Upper lobe of left lung (tissue), 6 donors: Measurements from ENCODE around the gene CHPF2. TPM values are rescaled to one million over a fixed set of nuclear protein-coding genes. Genes with fewer than 3 reads are reported as not detected.

Experiments used
- ATAC-seq, 2 donors: fragments of 200-7000 bp; cut with Tn5 transposase; one replicate each; pipeline ENCODE4 v1.9.1; 2022; ENCODE audit warnings: mild to moderate bottlenecking in 2 of 2, moderate library complexity in 2 of 2; ENCODE audit not compliant: low FRiP score in 2 of 2
- DNase-seq, 2 donors: peaks; one replicate each; pipeline ENCODE4 v3.0.0-alpha.2; 2019 to 2020
- H3K27ac ChIP-seq, 4 donors: fragments of 200-600 bp; sonication (generic); one replicate each; pipeline ENCODE4 v1.5.1; 2016 to 2019
- H3K27me3 ChIP-seq, 4 donors: fragments of 200-600 bp; sonication (generic); one replicate each; pipeline ENCODE4 v1.5.1; 2017 to 2019
- H3K36me3 ChIP-seq, 4 donors: fragments of 200-600 bp; sonication (generic); one replicate each; pipeline ENCODE4 v1.5.1; 2016 to 2019
- H3K4me1 ChIP-seq, 4 donors: fragments of 200-600 bp; sonication (generic); one replicate each; pipeline ENCODE4 v1.5.1; 2018 to 2019
- H3K4me3 ChIP-seq, 4 donors: fragments of 200-600 bp; sonication (generic); one replicate each; pipeline ENCODE4 v1.5.1; 2017 to 2019; ENCODE audit warnings: mild to moderate bottlenecking in 2 of 4, moderate library complexity in 1 of 4
- H3K9me3 ChIP-seq, 4 donors: fragments of 200-600 bp; sonication (generic); one replicate each; pipeline ENCODE4 v1.5.1; 2018 to 2019
- CTCF ChIP-seq, 6 experiments: fragments of 450-650 bp in 4 of 6; fragments of 200-600 bp in 2 of 6; sonication (generic) in 2 of 6; IDR thresholded peaks; one replicate each; pipeline ENCODE4 v1.5.1; 2016 to 2019; ENCODE audit warnings: antibody characterized with exemption in 6 of 6
- EP300 ChIP-seq, 4 donors: sonication (generic); formaldehyde crosslinking; IDR thresholded peaks; one replicate each; pipeline ENCODE4 v1.5.1; 2017; ENCODE audit warnings: antibody characterized with exemption in 4 of 4, control low read depth in 2 of 4
- POLR2A ChIP-seq, 4 donors: fragments of 450-650 bp; IDR thresholded peaks; one replicate each; pipeline ENCODE4 v1.5.1; 2016 to 2017; ENCODE audit warnings: antibody characterized with exemption in 4 of 4, mild to moderate bottlenecking in 2 of 4
- POLR2AphosphoS5 ChIP-seq, 2 donors: sonication (generic); formaldehyde crosslinking; IDR thresholded peaks; one replicate each; pipeline ENCODE4 v1.5.1; 2017; ENCODE audit warnings: antibody characterized with exemption in 2 of 2
- WGBS, 2 donors: methylation state at CpG; one replicate each; pipeline ENCODE4 v1.1.5; 2017 to 2018; 5-methylcytosine and 5-hydroxymethylcytosine counted together
- total RNA-seq, 6 donors: library from RNA; depleted of rRNA in 4 of 6; stranded (reverse); fragments of >200 nt in 4 of 6; gene quantifications; one replicate each; pipeline versions ENCODE4 v1.1.0 to v1.2.1, GENCODE V29; 2016 to 2021
- donor health status: DM: no; HTN: no; CAD: no; lungs with moderate emphysema.
- donor health status: DM: no; HTN: yes; CAD: no; lungs with severe emphysema.

Gene CHPF2
- total RNA-seq, 6 donors from 2014 or later: 34.4 to 69.1 (median 47.4) TPM

GRCh38 chr7:151272877-151273276 is 40.6 kb downstream of the CHPF2 start:
- Histone ChIP-seq H3K9me3 (no peaks in the 10 kb centered on the region), H3K4me1 (peaks cover 32 to 46% (median 43%) of the 10 kb centered on the region in 4 donors), H3K36me3 (no peaks in the 10 kb centered on the region), H3K27ac (peak overlapping the region in 3 of 4 donors; percentile 69 to 80 (median 77)), H3K4me3 (no peak overlapping the region), H3K27me3 (no peaks in the 10 kb centered on the region)
- DNase-seq (peak in 1 of 2 donors; percentile 37), ATAC-seq (no peak)
- TF ChIP-seq POLR2A (IDR thresholded peaks at IDR 0.05) (no peak), POLR2AphosphoS5 (IDR thresholded peaks at IDR 0.05) (no peak), CTCF (IDR thresholded peaks at IDR 0.05) (no peak), EP300 (IDR thresholded peaks at IDR 0.05) (no peak)
- WGBS, 2 donors: 83 to 90% methylated on average over 4 to 7 of the region's 7 CpGs

- TF ChIP-seq CTCF (IDR thresholded peaks at IDR 0.05) (no peak), POLR2AphosphoS5 (IDR thresholded peaks at IDR 0.05) (no peak)
- H3K27ac ChIP-seq: peak overlapping the region in 2 of 4 donors; percentile 21 to 77
- 72 to 83% methylated on average over 1 to 8 of the region's 9 CpGs for WGBS, 2 donors
Observed at GRCh38 chr7:151273651-151274390, 41.5 kb downstream of the CHPF2 start.

GRCh38 chr7:151274396-151274795 is 42.1 kb downstream of the CHPF2 start:
- Histone ChIP-seq H3K9me3 (no peaks in the 10 kb centered on the region), H3K27ac (peak overlapping the region in 2 of 4 donors; percentile 21 to 77), H3K4me1 (peaks cover 32 to 46% (median 43%) of the 10 kb centered on the region in 4 donors), H3K4me3 (no peak overlapping the region), H3K36me3 (no peaks in the 10 kb centered on the region), H3K27me3 (no peaks in the 10 kb centered on the region)
- WGBS, 2 donors: 68 to 81% methylated on average over 6 to 9 of the region's 9 CpGs
- TF ChIP-seq EP300 (IDR thresholded peaks at IDR 0.05) (no peak), POLR2A (IDR thresholded peaks at IDR 0.05) (no peak), POLR2AphosphoS5 (IDR thresholded peaks at IDR 0.05) (no peak), CTCF (IDR thresholded peaks at IDR 0.05) (no peak)
- DNase-seq (no peak), ATAC-seq (no peak)

More at GRCh38 chr7:151273651-151274390, 41.5 kb downstream of the CHPF2 start:
- H3K9me3 ChIP-seq: no peaks in the 10 kb centered on the region
- H3K27me3 ChIP-seq: no peaks in the 10 kb centered on the region
- no peaks in the 10 kb centered on the region for H3K36me3 ChIP-seq
- peak; percentile 52 to 59 for DNase-seq
- no peak overlapping the region for H3K4me3 ChIP-seq
- no peak for ATAC-seq
- peaks cover 32 to 46% (median 43%) of the 10 kb centered on the region in 4 donors for H3K4me1 ChIP-seq

- WGBS, 2 donors: 83 to 90% methylated on average over 12 to 17 of the region's 17 CpGs
- no peaks in the 10 kb centered on the region for H3K9me3 ChIP-seq
- H3K27ac ChIP-seq: peak overlapping the region in 1 of 4 donors; percentile 21
- H3K4me3 ChIP-seq: no peak overlapping the region
- no peak for TF ChIP-seq POLR2A (IDR thresholded peaks at IDR 0.05)
- TF ChIP-seq POLR2AphosphoS5 (IDR thresholded peaks at IDR 0.05): no peak
- no peak for TF ChIP-seq CTCF (IDR thresholded peaks at IDR 0.05)
- no peaks in the 10 kb centered on the region for H3K36me3 ChIP-seq
- DNase-seq: peak in 1 of 2 donors; percentile 75
- ATAC-seq: no peak
- H3K27me3 ChIP-seq: no peaks in the 10 kb centered on the region
- H3K4me1 ChIP-seq: peaks cover 32 to 46% (median 43%) of the 10 kb centered on the region in 4 donors
Observed at GRCh38 chr7:151274936-151275812, 42.9 kb downstream of the CHPF2 start.
